KMS-11 (cell line): ENCODE results near the gene CYP4F8.

Experiments used
- H2AFZ ChIP-seq: fragments of 200-600 bp; sonication (generic); 2 replicates; pipeline ENCODE4 v1.6.1; 2016; ENCODE audit warnings: antibody characterized with exemption, mixed run types, low read depth
- H3K27ac ChIP-seq: fragments of 200-600 bp; sonication (generic); 2 replicates; pipeline ENCODE4 v1.6.1; 2016; ENCODE audit warnings: mild to moderate bottlenecking, mixed run types
- H3K27me3 ChIP-seq: fragments of 200-600 bp; sonication (generic); 2 replicates; pipeline ENCODE4 v1.6.1; 2017; ENCODE audit warnings: mild to moderate bottlenecking, low read depth, mixed run types, moderate library complexity; ENCODE audit not compliant: insufficient read depth
- H3K36me3 ChIP-seq: fragments of 200-600 bp; sonication (generic); 2 replicates; pipeline ENCODE4 v1.6.1; 2017; ENCODE audit warnings: mild to moderate bottlenecking, mixed run types; ENCODE audit not compliant: insufficient read depth
- H3K4me1 ChIP-seq: fragments of 200-600 bp; sonication (generic); 2 replicates; pipeline ENCODE4 v1.6.1; 2016; ENCODE audit warnings: mild to moderate bottlenecking, low read depth, mixed run types; ENCODE audit not compliant: poor library complexity, severe bottlenecking
- H3K4me2 ChIP-seq: fragments of 200-600 bp; sonication (generic); 2 replicates; pipeline ENCODE4 v1.7.0; 2016; ENCODE audit warnings: mild to moderate bottlenecking, mixed run types
- H3K4me3 ChIP-seq: fragments of 200-600 bp; sonication (generic); IDR thresholded peaks from 2 replicates; pipeline ENCODE4 v1.6.1; 2017; ENCODE audit warnings: low read depth, low read length, mixed read lengths; ENCODE audit not compliant: insufficient read depth
- H3K79me2 ChIP-seq: fragments of 200-600 bp; sonication (generic); 2 replicates; pipeline ENCODE4 v1.6.1; 2016; ENCODE audit warnings: low read depth, mixed run types; ENCODE audit not compliant: insufficient read depth
- H3K9ac ChIP-seq: fragments of 200-600 bp; sonication (generic); 2 replicates; pipeline ENCODE4 v1.6.1; 2016; ENCODE audit warnings: mild to moderate bottlenecking, mixed run types
- H4K20me1 ChIP-seq: fragments of 200-600 bp; sonication (generic); 2 replicates; pipeline ENCODE4 v1.6.1; 2016; ENCODE audit warnings: mild to moderate bottlenecking, mixed run types; ENCODE audit not compliant: insufficient read depth
- CTCF ChIP-seq: fragments of 200-600 bp; sonication (generic); conservative IDR thresholded peaks from 2 replicates; pipeline ENCODE4 v1.6.1; 2017; ENCODE audit warnings: low read depth, mild to moderate bottlenecking, antibody characterized with exemption, low read length, moderate library complexity, mixed read lengths

Gene CYP4F8

GRCh38 chr19:15652559-15653278, 37.7 kb downstream of the CYP4F8 start:
- no peak for TF ChIP-seq CTCF

GRCh38 chr19:15656467-15656866, 41.4 kb downstream of the CYP4F8 start:
- no peaks in the 10 kb centered on the region for H3K36me3 ChIP-seq
- H3K27ac ChIP-seq = no peak overlapping the region
- no peaks in the 10 kb centered on the region for H3K79me2 ChIP-seq
- no peak overlapping the region for H3K4me3 ChIP-seq
- no peak overlapping the region for H3K4me2 ChIP-seq
- no peaks in the 10 kb centered on the region; the same call in 1 of the 2 replicates for H3K27me3 ChIP-seq
- TF ChIP-seq CTCF = no peak
- no peak overlapping the region for H2AFZ ChIP-seq
- no peaks in the 10 kb centered on the region for H4K20me1 ChIP-seq
- no peak overlapping the region for H3K9ac ChIP-seq
- H3K4me1 ChIP-seq = no peaks in the 10 kb centered on the region

More at GRCh38 chr19:15652559-15653278, 37.7 kb downstream of the CYP4F8 start:
- H3K27me3 ChIP-seq = no peaks in the 10 kb centered on the region; the same call in 1 of the 2 replicates
- H3K4me3 ChIP-seq = no peak overlapping the region
- no peak overlapping the region for H3K4me2 ChIP-seq
- H2AFZ ChIP-seq = no peak overlapping the region
- no peaks in the 10 kb centered on the region for H3K36me3 ChIP-seq
- no peaks in the 10 kb centered on the region for H4K20me1 ChIP-seq
- no peaks in the 10 kb centered on the region for H3K4me1 ChIP-seq
- H3K27ac ChIP-seq = no peak overlapping the region
- H3K9ac ChIP-seq = no peak overlapping the region
- no peaks in the 10 kb centered on the region for H3K79me2 ChIP-seq

- no peak for TF ChIP-seq CTCF
These were observed 48.2 kb downstream of the CYP4F8 start for GRCh38 chr19:15663247-15663646.

GRCh38 chr19:15666186-15666585, 51.2 kb downstream of the CYP4F8 start:
- TF ChIP-seq CTCF = no peak
- peaks cover 3% of the 10 kb centered on the region; the same call in 1 of the 2 replicates for H3K27me3 ChIP-seq
- no peak overlapping the region for H3K4me3 ChIP-seq
- no peaks in the 10 kb centered on the region for H3K79me2 ChIP-seq
- no peak overlapping the region for H3K4me2 ChIP-seq
- H3K36me3 ChIP-seq = no peaks in the 10 kb centered on the region
- no peak overlapping the region for H3K27ac ChIP-seq
- H3K9ac ChIP-seq = no peak overlapping the region
- H3K4me1 ChIP-seq = no peaks in the 10 kb centered on the region
- no peaks in the 10 kb centered on the region for H4K20me1 ChIP-seq
- no peak overlapping the region for H2AFZ ChIP-seq

More at GRCh38 chr19:15663247-15663646, 48.2 kb downstream of the CYP4F8 start:
- Histone ChIP-seq H3K27me3 (peaks cover 3% of the 10 kb centered on the region; the same call in 1 of the 2 replicates), H3K4me1 (no peaks in the 10 kb centered on the region), H3K79me2 (no peaks in the 10 kb centered on the region), H3K4me2 (no peak overlapping the region), H3K27ac (no peak overlapping the region), H2AFZ (no peak overlapping the region), H3K4me3 (no peak overlapping the region), H3K36me3 (no peaks in the 10 kb centered on the region), H3K9ac (no peak overlapping the region), H4K20me1 (no peaks in the 10 kb centered on the region)
